Measurements from ENCODE around the gene TPM4. TPM values are rescaled to one million over a fixed set of nuclear protein-coding genes. Genes with fewer than 3 reads are reported as not detected.

Gene TPM4
- polyA plus RNA-seq, 2 donors: 350 to 439 TPM

GRCh38 chr19:16034180-16034579 lies 42.1 kb upstream of the TPM4 start:
- 85 to 89% methylated on average over 7 of the region's 7 CpGs for WGBS, 2 donors
- H3K4me3 ChIP-seq (ENCODE audit: low read depth in 1 of 2, low read length in 2 of 2): no peak overlapping the region
- H3K27ac ChIP-seq (ENCODE audit: low read depth in 2 of 2, low read length in 1 of 2): no peak overlapping the region
- H3K36me3 ChIP-seq (ENCODE audit: control insufficient read depth in 2 of 2, insufficient read depth in 2 of 2, low read length in 1 of 2): no peaks in the 10 kb centered on the region
- H3K9me3 ChIP-seq (ENCODE audit: control insufficient read depth in 2 of 2, insufficient read depth in 1 of 2, low read depth in 1 of 2, low read length in 1 of 2): no peaks in the 10 kb centered on the region
- H3K4me1 ChIP-seq (ENCODE audit: control insufficient read depth in 2 of 2, insufficient read depth in 2 of 2, low read length in 1 of 2): no peaks in the 10 kb centered on the region
- no peaks in the 10 kb centered on the region for H3K27me3 ChIP-seq (ENCODE audit: control insufficient read depth in 1 of 2, insufficient read depth in 2 of 2, low read length in 2 of 2)

- no peaks in the 10 kb centered on the region for H3K9me3 ChIP-seq (ENCODE audit: control insufficient read depth in 2 of 2, insufficient read depth in 1 of 2, low read depth in 1 of 2, low read length in 1 of 2)
- 72 to 75% methylated on average over 17 of the region's 17 CpGs for WGBS, 2 donors
- H3K36me3 ChIP-seq (ENCODE audit: control insufficient read depth in 2 of 2, insufficient read depth in 2 of 2, low read length in 1 of 2): no peaks in the 10 kb centered on the region
- no peaks in the 10 kb centered on the region for H3K4me1 ChIP-seq (ENCODE audit: control insufficient read depth in 2 of 2, insufficient read depth in 2 of 2, low read length in 1 of 2)
- no peaks in the 10 kb centered on the region for H3K27me3 ChIP-seq (ENCODE audit: control insufficient read depth in 1 of 2, insufficient read depth in 2 of 2, low read length in 2 of 2)
- H3K4me3 ChIP-seq (ENCODE audit: low read depth in 1 of 2, low read length in 2 of 2): no peak overlapping the region
- no peak overlapping the region for H3K27ac ChIP-seq (ENCODE audit: low read depth in 2 of 2, low read length in 1 of 2)
Measured at GRCh38 chr19:16034958-16035560, 41.2 kb upstream of the TPM4 start.

- WGBS, 2 donors: 81 to 82% methylated on average over 28 of the region's 28 CpGs
- Histone ChIP-seq H3K36me3 (ENCODE audit: control insufficient read depth in 2 of 2, insufficient read depth in 2 of 2, low read length in 1 of 2) (no peaks in the 10 kb centered on the region), H3K4me1 (ENCODE audit: control insufficient read depth in 2 of 2, insufficient read depth in 2 of 2, low read length in 1 of 2) (no peaks in the 10 kb centered on the region), H3K4me3 (ENCODE audit: low read depth in 1 of 2, low read length in 2 of 2) (no peak overlapping the region), H3K27ac (ENCODE audit: low read depth in 2 of 2, low read length in 1 of 2) (no peak overlapping the region), H3K27me3 (ENCODE audit: control insufficient read depth in 1 of 2, insufficient read depth in 2 of 2, low read length in 2 of 2) (no peaks in the 10 kb centered on the region), H3K9me3 (ENCODE audit: control insufficient read depth in 2 of 2, insufficient read depth in 1 of 2, low read depth in 1 of 2, low read length in 1 of 2) (no peaks in the 10 kb centered on the region)
Measured at GRCh38 chr19:16035601-16036297, 40.5 kb upstream of the TPM4 start.

- WGBS, 2 donors: 82 to 86% methylated on average over 10 of the region's 10 CpGs
- Histone ChIP-seq H3K27ac (ENCODE audit: low read depth in 2 of 2, low read length in 1 of 2) (no peak overlapping the region), H3K4me3 (ENCODE audit: low read depth in 1 of 2, low read length in 2 of 2) (no peak overlapping the region), H3K27me3 (ENCODE audit: control insufficient read depth in 1 of 2, insufficient read depth in 2 of 2, low read length in 2 of 2) (no peaks in the 10 kb centered on the region), H3K9me3 (ENCODE audit: control insufficient read depth in 2 of 2, insufficient read depth in 1 of 2, low read depth in 1 of 2, low read length in 1 of 2) (no peaks in the 10 kb centered on the region), H3K36me3 (ENCODE audit: control insufficient read depth in 2 of 2, insufficient read depth in 2 of 2, low read length in 1 of 2) (no peaks in the 10 kb centered on the region), H3K4me1 (ENCODE audit: control insufficient read depth in 2 of 2, insufficient read depth in 2 of 2, low read length in 1 of 2) (no peaks in the 10 kb centered on the region)
Measured at GRCh38 chr19:16036397-16036925, 39.8 kb upstream of the TPM4 start.

GRCh38 chr19:16036941-16037340 lies 39.4 kb upstream of the TPM4 start:
- Histone ChIP-seq H3K36me3 (ENCODE audit: control insufficient read depth in 2 of 2, insufficient read depth in 2 of 2, low read length in 1 of 2) (no peaks in the 10 kb centered on the region), H3K27me3 (ENCODE audit: control insufficient read depth in 1 of 2, insufficient read depth in 2 of 2, low read length in 2 of 2) (no peaks in the 10 kb centered on the region), H3K4me3 (ENCODE audit: low read depth in 1 of 2, low read length in 2 of 2) (no peak overlapping the region), H3K4me1 (ENCODE audit: control insufficient read depth in 2 of 2, insufficient read depth in 2 of 2, low read length in 1 of 2) (no peaks in the 10 kb centered on the region), H3K27ac (ENCODE audit: low read depth in 2 of 2, low read length in 1 of 2) (no peak overlapping the region), H3K9me3 (ENCODE audit: control insufficient read depth in 2 of 2, insufficient read depth in 1 of 2, low read depth in 1 of 2, low read length in 1 of 2) (no peaks in the 10 kb centered on the region)
- 75 to 80% methylated on average over 11 of the region's 11 CpGs for WGBS, 2 donors

- Histone ChIP-seq H3K4me1 (ENCODE audit: control insufficient read depth in 2 of 2, insufficient read depth in 2 of 2, low read length in 1 of 2) (no peaks in the 10 kb centered on the region), H3K9me3 (ENCODE audit: control insufficient read depth in 2 of 2, insufficient read depth in 1 of 2, low read depth in 1 of 2, low read length in 1 of 2) (no peaks in the 10 kb centered on the region)
- 75 to 77% methylated on average over 17 of the region's 17 CpGs for WGBS, 2 donors
Measured at GRCh38 chr19:16037424-16038195, 38.7 kb upstream of the TPM4 start.

GRCh38 chr19:16038196-16038695 lies 38.0 kb upstream of the TPM4 start:
- Histone ChIP-seq H3K9me3 (ENCODE audit: control insufficient read depth in 2 of 2, insufficient read depth in 1 of 2, low read depth in 1 of 2, low read length in 1 of 2) (no peaks in the 10 kb centered on the region), H3K4me3 (ENCODE audit: low read depth in 1 of 2, low read length in 2 of 2) (no peak overlapping the region), H3K36me3 (ENCODE audit: control insufficient read depth in 2 of 2, insufficient read depth in 2 of 2, low read length in 1 of 2) (no peaks in the 10 kb centered on the region), H3K27ac (ENCODE audit: low read depth in 2 of 2, low read length in 1 of 2) (no peak overlapping the region), H3K27me3 (ENCODE audit: control insufficient read depth in 1 of 2, insufficient read depth in 2 of 2, low read length in 2 of 2) (no peaks in the 10 kb centered on the region), H3K4me1 (ENCODE audit: control insufficient read depth in 2 of 2, insufficient read depth in 2 of 2, low read length in 1 of 2) (no peaks in the 10 kb centered on the region)
- WGBS, 2 donors: 82 to 86% methylated on average over 5 of the region's 5 CpGs

More at GRCh38 chr19:16037424-16038195, 38.7 kb upstream of the TPM4 start:
- no peak overlapping the region for H3K4me3 ChIP-seq (ENCODE audit: low read depth in 1 of 2, low read length in 2 of 2)
- H3K36me3 ChIP-seq (ENCODE audit: control insufficient read depth in 2 of 2, insufficient read depth in 2 of 2, low read length in 1 of 2): no peaks in the 10 kb centered on the region
- H3K27me3 ChIP-seq (ENCODE audit: control insufficient read depth in 1 of 2, insufficient read depth in 2 of 2, low read length in 2 of 2): no peaks in the 10 kb centered on the region
- H3K27ac ChIP-seq (ENCODE audit: low read depth in 2 of 2, low read length in 1 of 2): no peak overlapping the region

GRCh38 chr19:16039081-16039480 lies 37.2 kb upstream of the TPM4 start:
- Histone ChIP-seq H3K27ac (ENCODE audit: low read depth in 2 of 2, low read length in 1 of 2) (no peak overlapping the region), H3K4me1 (ENCODE audit: control insufficient read depth in 2 of 2, insufficient read depth in 2 of 2, low read length in 1 of 2) (no peaks in the 10 kb centered on the region), H3K27me3 (ENCODE audit: control insufficient read depth in 1 of 2, insufficient read depth in 2 of 2, low read length in 2 of 2) (no peaks in the 10 kb centered on the region), H3K4me3 (ENCODE audit: low read depth in 1 of 2, low read length in 2 of 2) (no peak overlapping the region), H3K9me3 (ENCODE audit: control insufficient read depth in 2 of 2, insufficient read depth in 1 of 2, low read depth in 1 of 2, low read length in 1 of 2) (no peaks in the 10 kb centered on the region), H3K36me3 (ENCODE audit: control insufficient read depth in 2 of 2, insufficient read depth in 2 of 2, low read length in 1 of 2) (no peaks in the 10 kb centered on the region)
- WGBS, 2 donors: 90% methylated on average over 18 of the region's 18 CpGs

GRCh38 chr19:16039545-16039944 lies 36.8 kb upstream of the TPM4 start:
- WGBS, 2 donors: 84 to 87% methylated on average over 5 of the region's 5 CpGs
- no peaks in the 10 kb centered on the region for H3K27me3 ChIP-seq (ENCODE audit: control insufficient read depth in 1 of 2, insufficient read depth in 2 of 2, low read length in 2 of 2)
- H3K4me1 ChIP-seq (ENCODE audit: control insufficient read depth in 2 of 2, insufficient read depth in 2 of 2, low read length in 1 of 2): no peaks in the 10 kb centered on the region
- no peaks in the 10 kb centered on the region for H3K36me3 ChIP-seq (ENCODE audit: control insufficient read depth in 2 of 2, insufficient read depth in 2 of 2, low read length in 1 of 2)
- no peak overlapping the region for H3K27ac ChIP-seq (ENCODE audit: low read depth in 2 of 2, low read length in 1 of 2)
- no peak overlapping the region for H3K4me3 ChIP-seq (ENCODE audit: low read depth in 1 of 2, low read length in 2 of 2)
- no peaks in the 10 kb centered on the region for H3K9me3 ChIP-seq (ENCODE audit: control insufficient read depth in 2 of 2, insufficient read depth in 1 of 2, low read depth in 1 of 2, low read length in 1 of 2)

Data from esophagus (tissue), 2 donors.